HepG2 (cell line): ENCODE results near the gene RPAP3. TPM values are rescaled to one million over a fixed set of nuclear protein-coding genes. Genes with fewer than 3 reads are reported as not detected.

Experiments
- ASH2L ChIP-seq: fragments of 300-600, 200-600 bp; sonication (generic); IDR thresholded peaks from 2 replicates; pipeline ENCODE4 v1.7.0; 2017; ENCODE audit warnings: low read depth, mild to moderate bottlenecking, moderate library complexity, mixed read lengths, low read length; ENCODE audit not compliant: insufficient read length
- ATF7 ChIP-seq, 2 experiments: fragments of 450-650 bp in 1 of 2; sonication (generic) in 1 of 2; formaldehyde crosslinking in 1 of 2; IDR thresholded peaks; 2 replicates each; pipeline versions ENCODE4 v1.4.0 to v1.6.1; 2016 to 2020; ENCODE audit warnings: antibody characterized with exemption in 1 of 2, mild to moderate bottlenecking in 1 of 2, missing genetic modification reagents in 1 of 2
- FOXK2 ChIP-seq: fragments of 450-650 bp; IDR thresholded peaks from 2 replicates; pipeline ENCODE4 v1.6.1; 2016
- FOXO1 ChIP-seq: sonication (generic); formaldehyde crosslinking; IDR thresholded peaks from 2 replicates; pipeline ENCODE4 v1.4.0; 2020; ENCODE audit warnings: missing genetic modification reagents
- HOMEZ ChIP-seq: IDR thresholded peaks from 2 replicates; pipeline ENCODE4 v1.6.1; 2016; ENCODE audit warnings: low read depth
- MEIS2 ChIP-seq: sonication (generic); formaldehyde crosslinking; IDR thresholded peaks from 2 replicates; pipeline ENCODE4 v1.9.0; 2021; ENCODE audit warnings: mild to moderate bottlenecking, missing genetic modification reagents
- MIXL1 ChIP-seq: IDR thresholded peaks from 2 replicates; pipeline ENCODE4 v1.6.1; 2016
- NBN ChIP-seq: fragments of 450-650 bp; conservative IDR thresholded peaks from 2 replicates; pipeline ENCODE4 v1.6.1; 2017
- SP1 ChIP-seq, 2 experiments: fragments of 450-650 bp in 1 of 2; sonication (generic) in 1 of 2; formaldehyde crosslinking in 1 of 2; IDR thresholded peaks; 2 replicates each; pipeline versions ENCODE4 v1.4.0 to v1.6.1; 2016 to 2020; ENCODE audit warnings: missing genetic modification reagents in 1 of 2
- TBL1XR1 ChIP-seq: fragments of 150-350 bp; IDR thresholded peaks from 2 replicates; pipeline ENCODE4 v1.6.1; 2014; ENCODE audit warnings: borderline replicate concordance, low read length; ENCODE audit not compliant: partially characterized antibody
- TCF7 ChIP-seq: sonication (generic); IDR thresholded peaks from 2 replicates; pipeline ENCODE4 v1.6.1; 2016; ENCODE audit warnings: antibody characterized with exemption, low read depth
- ZBTB25 ChIP-seq: IDR thresholded peaks from 2 replicates; pipeline ENCODE4 v1.6.1; 2018; ENCODE audit warnings: missing genetic modification reagents
- ZBTB44 ChIP-seq: sonication (generic); formaldehyde crosslinking; IDR thresholded peaks from 2 replicates; pipeline ENCODE4 v1.4.0; 2020; ENCODE audit warnings: missing genetic modification reagents
- ZFAT ChIP-seq: sonication (generic); formaldehyde crosslinking; conservative IDR thresholded peaks from 2 replicates; pipeline ENCODE4 v1.8.1; 2023; ENCODE audit warnings: missing genetic modification reagents, inconsistent platforms
- ZFP1 ChIP-seq: IDR thresholded peaks from 2 replicates; pipeline ENCODE4 v1.6.1; 2016
- ZFP36L2 ChIP-seq: sonication (generic); formaldehyde crosslinking; IDR thresholded peaks from 2 replicates; pipeline ENCODE4 v1.4.0; 2020; ENCODE audit warnings: missing genetic modification reagents
- ZMYM4 ChIP-seq: sonication (generic); formaldehyde crosslinking; IDR thresholded peaks from 2 replicates; pipeline ENCODE4 v1.8.1; 2023; ENCODE audit warnings: mild to moderate bottlenecking, missing genetic modification reagents
- ZNF607 ChIP-seq: sonication (generic); formaldehyde crosslinking; IDR thresholded peaks from 2 replicates; pipeline ENCODE4 v1.5.1; 2020; ENCODE audit warnings: missing genetic modification reagents, mild to moderate bottlenecking, borderline replicate concordance
- ZNF709 ChIP-seq: sonication (generic); formaldehyde crosslinking; IDR thresholded peaks from 2 replicates; pipeline ENCODE4 v1.5.0; 2020; ENCODE audit warnings: mild to moderate bottlenecking, missing genetic modification reagents
- ZNF710 ChIP-seq: sonication (generic); formaldehyde crosslinking; IDR thresholded peaks from 2 replicates; pipeline ENCODE4 v1.5.0; 2020; ENCODE audit warnings: mild to moderate bottlenecking, missing genetic modification reagents, borderline replicate concordance
- ZNF782 ChIP-seq: sonication (generic); formaldehyde crosslinking; IDR thresholded peaks from 2 replicates; pipeline ENCODE4 v1.4.0; 2020; ENCODE audit warnings: missing genetic modification reagents, mild to moderate bottlenecking, borderline replicate concordance
- polyA plus RNA-seq, 8 experiments: library from polyadenylated mRNA; depleted of rRNA in 3 of 8; stranded (reverse) in 7 of 8; unstranded in 1 of 8; fragments of >200 nt; fragmentation: Illumina TruSeq in 4 of 8; extraction: Trizol in 4 of 8; gene quantifications; 2 replicates each; pipeline versions ENCODE4 v1.2.1 to v1.2.3, GENCODE V29; 2011 to 2016; ENCODE audit warnings: low read depth in 4 of 8, missing spikeins in 1 of 8, mixed read lengths in 1 of 8; ENCODE audit not compliant: insufficient read depth in 1 of 8
- total RNA-seq, 5 experiments: library from RNA; depleted of rRNA; stranded (reverse); fragments of >200 nt; fragmentation: Illumina TruSeq; extraction: Trizol; gene quantifications; 2 replicates each; pipeline ENCODE4 v1.2.3, GENCODE V29; 2016; ENCODE audit warnings: low read depth in 1 of 5

The RPAP3 gene
- total and polyA plus RNA-seq, 2 of the 13 experiments (the other 11 are each of a cell fraction or from before 2014, with no cell fraction given), result 8.8 to 32.8 TPM

- TF ChIP-seq HOMEZ (CRISPR knock-in tag), result peak; percentile 88
- TF ChIP-seq ZFAT (CRISPR knock-in tag), result no peak
- TF ChIP-seq SP1 (IDR thresholded peaks at IDR 0.05), result no peak
- TF ChIP-seq SP1 (CRISPR knock-in tag; IDR thresholded peaks at IDR 0.05), result no peak
- TF ChIP-seq ASH2L, result peak; percentile 89
- peak; percentile 53 for TF ChIP-seq TCF7
- peak; percentile 48; the same call in 1 of the 2 replicates for TF ChIP-seq ATF7 (IDR thresholded peaks at IDR 0.05)
- no peak for TF ChIP-seq ATF7 (CRISPR knock-in tag; IDR thresholded peaks at IDR 0.05)
- peak; percentile 60; the same call in 1 of the 2 replicates for TF ChIP-seq FOXK2
- peak; percentile 89; the same call in 1 of the 2 replicates for TF ChIP-seq ZFP1 (CRISPR knock-in tag)
- no peak for TF ChIP-seq NBN
- peak; percentile 55 for TF ChIP-seq TBL1XR1
- peak; percentile 33; the same call in 1 of the 2 replicates for TF ChIP-seq MEIS2 (CRISPR knock-in tag)
- no peak for TF ChIP-seq ZBTB44 (CRISPR knock-in tag)
- peak; percentile 78 for TF ChIP-seq ZMYM4 (CRISPR knock-in tag)
- no peak for TF ChIP-seq ZNF607
- peak; percentile 84 for TF ChIP-seq MIXL1 (CRISPR knock-in tag)
- no peak for TF ChIP-seq ZNF709 (CRISPR knock-in tag)
- TF ChIP-seq FOXO1 (CRISPR knock-in tag), result peak; percentile 72
- TF ChIP-seq ZNF710 (CRISPR knock-in tag), result peak; percentile 64; the same call in 1 of the 2 replicates
- TF ChIP-seq ZBTB25 (CRISPR knock-in tag), result peak; percentile 60
- TF ChIP-seq ZNF782 (CRISPR knock-in tag), result no peak
- TF ChIP-seq ZFP36L2 (CRISPR knock-in tag), result no peak
Measured at GRCh38 chr12:47652521-47653234, 53.2 kb downstream of the RPAP3 start (continued).
